Measurements from ENCODE around the gene SMPD2.
"Not testable (repeated sequence)": the region's sequence is repeated elsewhere in the genome, so short reads cannot be mapped to it uniquely, and the experiment has no call there.

Gene SMPD2

DNA sequence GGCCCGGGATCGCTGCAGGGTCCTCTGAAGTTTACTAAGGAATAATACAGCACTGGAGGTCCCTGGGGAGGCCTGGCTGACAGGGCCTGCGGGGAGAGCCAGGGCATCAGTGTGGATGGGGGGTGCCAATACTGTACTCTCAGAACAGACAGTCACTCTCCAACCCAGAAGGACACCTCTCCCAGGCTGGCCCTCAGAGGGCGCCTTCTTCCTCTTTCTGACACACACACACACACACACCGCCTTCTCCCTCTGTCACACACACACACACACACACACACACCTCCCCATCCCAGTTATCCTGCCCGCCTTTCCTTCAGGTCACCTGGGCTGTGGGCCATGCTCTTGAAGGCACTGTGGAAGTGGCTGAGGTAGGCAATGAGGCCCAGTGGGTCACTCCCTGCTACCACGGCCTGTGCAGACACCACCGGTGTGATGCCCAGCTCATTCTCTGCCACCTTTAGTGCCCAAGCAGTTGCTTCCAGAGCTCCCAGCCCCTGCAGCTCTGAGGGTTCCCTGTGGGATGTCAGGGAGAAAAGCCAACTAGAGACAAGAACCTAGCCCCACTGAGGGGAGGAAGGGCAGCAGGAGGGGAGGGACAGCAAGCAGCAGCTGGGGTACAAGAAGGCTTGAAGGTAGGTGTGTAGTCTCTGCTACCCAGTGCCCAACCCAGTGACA lies 7.5 kb downstream of the SMPD2 start:
- no peak for DNase-seq

DNA sequence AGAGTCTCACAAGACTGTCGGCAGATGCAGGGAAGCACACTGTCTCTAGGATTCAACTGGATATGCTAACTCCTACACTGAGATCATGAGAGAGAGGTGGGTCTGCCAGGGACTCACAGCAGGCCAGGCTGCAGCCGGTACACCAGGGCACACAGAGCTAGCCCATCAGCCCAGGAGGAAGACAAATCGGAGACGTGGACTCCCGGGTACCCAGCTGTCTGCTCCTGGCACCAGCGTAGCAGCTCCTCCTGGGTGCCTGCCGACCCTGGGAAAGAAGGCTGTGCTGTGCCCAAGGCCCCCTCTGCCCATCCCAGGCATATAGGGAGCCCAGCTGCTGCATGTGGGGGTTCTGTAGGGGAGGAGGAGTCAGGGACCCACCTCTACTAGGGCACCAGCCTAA lies 8.1 kb downstream of the SMPD2 start:
- DNase-seq, result no peak

DNA sequence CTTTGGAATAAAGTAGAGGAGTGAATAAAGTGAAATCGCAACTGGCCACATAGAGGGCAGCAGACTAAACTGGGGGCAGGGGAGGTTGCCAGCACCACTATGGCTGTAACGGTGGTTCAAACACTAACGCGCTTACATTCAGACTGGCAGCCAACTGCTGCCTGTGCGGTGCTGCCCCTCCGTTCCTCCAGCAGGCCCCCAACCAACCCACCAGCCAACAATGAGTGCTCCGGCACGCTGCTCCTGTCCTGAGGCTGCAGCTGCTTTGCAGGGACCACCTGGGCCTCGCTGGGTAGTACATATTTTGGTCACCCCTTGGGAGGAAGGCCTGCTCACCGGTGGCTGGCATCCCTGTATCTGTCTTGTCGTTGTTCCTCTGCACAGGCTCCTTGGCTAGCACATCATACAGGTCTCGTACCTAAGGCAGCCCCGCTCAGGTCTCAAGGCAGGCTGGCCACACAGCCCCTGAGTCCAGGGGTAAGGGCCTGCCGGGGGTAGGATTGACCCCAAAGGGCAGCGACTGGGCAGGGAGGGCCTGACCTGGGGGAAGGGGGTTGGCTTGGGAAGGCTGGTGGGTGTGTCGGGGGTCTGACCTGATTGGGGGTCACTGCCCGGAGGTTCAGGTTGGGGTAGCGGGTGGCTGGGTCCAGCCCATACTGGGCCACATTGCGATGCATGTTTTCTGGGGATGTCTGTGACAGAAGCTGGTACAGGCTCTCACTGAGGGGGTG lies 8.7 kb downstream of the SMPD2 start:
- no peak for DNase-seq

DNA sequence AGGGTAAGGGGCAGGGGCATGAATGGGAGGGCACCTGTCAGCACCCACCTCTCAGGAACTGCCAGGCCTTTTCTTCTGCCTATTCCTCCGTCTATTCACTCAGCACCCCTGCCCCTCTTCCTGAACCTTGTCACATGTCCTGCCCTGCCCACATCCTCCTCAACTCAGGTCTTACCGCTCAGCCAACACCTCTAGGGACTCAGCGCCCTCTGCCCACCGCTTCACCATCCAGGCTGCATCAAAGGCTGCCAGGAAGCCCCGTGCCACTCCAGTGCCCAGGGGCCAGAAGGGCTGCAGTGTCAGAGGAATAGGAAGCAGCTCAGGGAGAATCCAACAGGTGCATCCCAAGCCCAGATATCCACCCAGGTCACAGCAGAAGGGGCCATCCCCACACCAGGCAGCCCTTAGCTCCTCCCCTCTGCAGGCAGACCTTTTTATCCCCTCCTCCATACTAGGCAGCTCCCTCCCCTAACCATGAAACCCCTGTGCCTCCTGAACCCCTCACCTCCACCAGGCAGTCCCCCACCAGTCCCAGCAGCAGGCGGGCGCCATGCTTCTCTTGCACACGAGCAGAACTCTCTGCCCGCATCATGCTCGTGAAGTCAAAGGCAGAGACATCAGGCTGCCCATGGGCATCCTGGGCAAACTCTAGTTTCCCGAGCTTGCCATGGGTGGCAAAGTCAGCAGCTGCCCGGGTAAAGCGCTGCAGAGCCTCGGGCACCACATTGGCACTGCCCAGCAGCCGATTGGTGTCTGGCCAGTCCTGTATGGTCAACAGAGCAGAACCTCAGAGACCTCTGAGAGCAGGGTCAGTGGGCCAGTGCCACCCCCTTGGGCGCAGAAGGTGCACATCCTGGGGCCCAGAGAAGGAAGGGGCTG lies 9.5 kb downstream of the SMPD2 start:
- DNase-seq, result no peak

DNA sequence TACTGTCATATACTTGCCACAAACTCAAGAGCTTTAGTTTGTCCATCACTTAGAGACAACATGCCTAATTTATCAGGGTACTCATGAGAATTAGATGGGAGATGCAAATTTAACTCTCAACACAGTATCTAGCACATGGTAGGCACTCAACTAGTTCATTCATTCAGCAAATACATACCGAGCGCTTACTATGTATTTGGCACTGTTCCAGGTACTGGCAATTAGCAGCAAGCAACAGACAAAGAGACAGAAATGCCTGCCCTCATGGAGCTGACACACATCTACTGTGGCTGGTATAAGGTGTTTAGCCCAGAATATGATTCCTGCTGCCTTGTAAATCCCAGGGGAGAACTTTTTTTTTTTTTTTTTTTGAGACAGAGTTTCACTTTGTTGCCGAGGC lies 10.3 kb downstream of the SMPD2 start:
- no peak for DNase-seq

DNA sequence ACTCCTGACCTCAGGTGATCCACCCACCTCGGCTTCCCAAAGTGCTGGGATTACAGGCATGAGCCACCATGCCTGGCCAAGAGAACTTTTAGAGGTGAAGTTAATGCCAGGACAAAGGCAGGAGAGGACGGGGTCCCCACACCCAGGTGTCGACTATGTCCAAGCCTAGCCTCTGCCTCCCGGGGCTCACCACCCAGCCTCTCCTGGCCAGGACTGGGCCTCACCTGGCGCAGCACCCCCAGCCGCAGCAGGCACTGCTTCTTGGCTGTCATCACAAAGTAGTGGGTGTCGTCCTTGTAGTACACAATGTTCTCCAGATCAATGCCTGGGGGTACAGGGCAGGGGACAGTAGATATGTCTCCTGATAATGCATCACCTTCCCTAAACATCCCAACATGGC lies 10.9 kb downstream of the SMPD2 start:
- DNase-seq, result no peak

DNA sequence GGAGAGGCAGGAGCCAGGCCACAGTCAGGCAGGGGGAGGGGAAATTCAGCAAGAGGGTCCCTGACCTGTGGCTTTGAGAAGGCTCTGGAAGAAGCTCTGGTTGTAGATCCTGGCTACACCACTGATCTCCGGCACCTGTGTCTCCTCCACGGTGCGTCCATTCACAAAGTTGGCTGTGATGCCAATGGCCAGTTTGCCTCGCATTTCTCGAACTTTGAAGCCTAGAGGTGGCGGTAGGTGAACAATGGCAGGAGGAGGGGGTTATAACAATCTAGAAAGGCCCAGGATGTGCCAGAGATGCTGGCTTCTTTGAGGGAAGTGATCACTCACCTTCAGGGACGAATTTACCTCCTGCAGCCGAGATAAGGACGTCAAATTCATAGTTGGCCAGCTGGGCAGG lies 11.7 kb downstream of the SMPD2 start:
- DNase-seq, result no peak

DNA sequence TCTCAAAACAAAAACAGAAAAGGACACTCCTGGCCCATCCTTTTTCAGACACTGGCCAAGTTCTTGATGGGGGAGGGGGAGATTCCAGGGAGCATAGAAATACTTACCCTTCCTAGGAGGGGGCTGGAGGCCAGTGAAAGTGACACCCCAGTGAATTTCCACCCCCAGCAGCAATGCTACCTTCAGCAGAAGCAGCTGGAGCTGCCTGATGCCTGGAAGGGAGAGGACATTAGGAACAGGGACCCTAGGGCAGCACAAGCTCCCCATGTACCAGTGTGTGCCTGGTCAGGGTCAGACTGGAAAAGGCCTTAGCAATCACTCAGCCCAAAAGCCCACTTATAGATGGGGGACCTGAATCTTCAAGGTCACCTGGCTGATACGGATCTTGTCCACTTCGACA lies 12.6 kb downstream of the SMPD2 start:
- DNase-seq, result no peak

DNA sequence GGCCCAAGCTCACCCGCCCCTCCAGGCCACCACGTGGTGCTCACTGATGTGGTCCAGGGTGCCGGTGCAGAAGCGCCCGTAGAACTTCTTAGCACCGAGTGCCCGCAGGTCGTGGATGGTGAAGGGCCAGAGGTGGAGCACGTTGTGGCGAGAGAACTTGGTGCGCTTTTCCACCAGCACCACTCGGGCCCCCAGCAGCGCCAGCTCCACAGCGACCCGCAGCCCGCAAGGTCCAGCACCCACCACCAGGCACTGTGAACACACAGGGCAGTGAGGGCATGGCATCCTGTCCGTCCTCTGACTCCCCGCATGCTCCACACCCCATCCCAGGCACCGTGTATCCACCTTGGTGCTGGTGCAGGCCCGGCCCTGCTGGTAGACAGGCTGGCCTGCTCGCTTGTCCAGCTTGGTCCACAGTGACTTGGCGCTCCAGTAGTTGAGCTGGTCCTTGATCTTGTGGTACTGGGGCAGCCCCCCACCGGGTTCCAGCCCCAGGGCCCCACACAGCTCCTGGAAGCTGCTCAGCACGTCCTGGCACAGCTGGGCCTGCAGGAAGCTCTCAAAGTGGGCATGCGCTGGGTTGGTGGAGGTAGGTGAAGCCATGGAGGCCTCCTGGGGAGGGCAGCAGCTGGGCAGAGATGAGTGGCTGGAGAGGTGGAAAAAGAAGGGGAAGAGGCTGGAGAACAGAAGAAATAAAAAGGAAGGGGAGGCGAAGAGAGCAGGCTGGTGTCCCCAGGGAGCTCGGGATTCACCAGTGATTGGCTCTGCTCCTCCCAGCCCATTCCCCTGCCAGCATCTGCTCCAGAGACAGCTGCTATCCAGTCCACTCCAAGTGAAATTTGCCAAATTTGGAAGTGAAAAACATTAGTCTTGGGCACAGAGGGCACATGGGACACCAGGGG lies 13.3 kb downstream of the SMPD2 start:
- no peak for DNase-seq

DNA sequence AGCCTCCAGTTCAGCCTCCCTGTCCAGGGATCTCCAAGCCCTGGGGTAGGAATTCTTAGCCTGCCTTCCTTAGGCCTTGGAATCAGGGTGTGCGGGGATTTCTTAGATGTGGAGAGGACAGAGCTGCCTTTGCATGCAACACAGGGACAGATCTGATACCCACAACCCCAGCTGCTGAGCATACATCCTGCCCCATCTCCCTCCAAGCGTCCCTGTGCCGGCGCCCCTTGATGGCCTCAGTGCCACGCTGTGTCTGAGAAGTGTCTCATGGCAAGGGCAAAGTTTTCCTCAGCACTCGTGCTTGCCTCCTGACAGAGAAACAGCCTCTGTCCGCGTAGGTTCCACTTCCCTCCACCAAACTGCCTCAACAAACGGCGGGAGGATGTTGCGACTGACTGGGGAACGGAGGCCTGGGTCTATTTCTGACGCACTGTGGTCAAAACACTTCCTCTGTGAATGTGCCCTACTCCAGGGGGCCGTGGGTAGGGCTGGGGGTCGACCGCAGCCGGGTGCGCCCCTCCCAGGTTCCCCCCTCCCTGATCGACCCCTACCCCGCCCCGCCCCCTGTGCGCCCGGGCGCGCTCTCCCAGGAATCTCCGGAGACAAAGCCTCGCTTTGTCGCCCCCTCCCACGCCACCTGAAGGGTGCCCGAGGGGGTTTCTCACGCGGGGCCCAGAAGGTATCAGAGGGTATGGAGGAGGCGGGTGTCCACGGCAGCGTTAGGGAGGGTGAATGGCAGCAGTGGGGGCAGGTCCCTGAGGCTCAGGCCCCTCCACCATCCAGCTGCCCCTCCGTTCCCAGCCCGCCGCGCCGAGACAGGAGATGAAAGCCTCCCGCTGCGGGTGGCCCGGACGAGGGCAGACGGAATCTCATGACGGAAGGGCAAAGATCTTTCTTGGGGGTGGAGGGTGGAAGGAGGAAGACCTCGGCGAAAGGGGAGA lies 14.2 kb downstream of the SMPD2 start:
- peak; percentile 46 for DNase-seq

DNA sequence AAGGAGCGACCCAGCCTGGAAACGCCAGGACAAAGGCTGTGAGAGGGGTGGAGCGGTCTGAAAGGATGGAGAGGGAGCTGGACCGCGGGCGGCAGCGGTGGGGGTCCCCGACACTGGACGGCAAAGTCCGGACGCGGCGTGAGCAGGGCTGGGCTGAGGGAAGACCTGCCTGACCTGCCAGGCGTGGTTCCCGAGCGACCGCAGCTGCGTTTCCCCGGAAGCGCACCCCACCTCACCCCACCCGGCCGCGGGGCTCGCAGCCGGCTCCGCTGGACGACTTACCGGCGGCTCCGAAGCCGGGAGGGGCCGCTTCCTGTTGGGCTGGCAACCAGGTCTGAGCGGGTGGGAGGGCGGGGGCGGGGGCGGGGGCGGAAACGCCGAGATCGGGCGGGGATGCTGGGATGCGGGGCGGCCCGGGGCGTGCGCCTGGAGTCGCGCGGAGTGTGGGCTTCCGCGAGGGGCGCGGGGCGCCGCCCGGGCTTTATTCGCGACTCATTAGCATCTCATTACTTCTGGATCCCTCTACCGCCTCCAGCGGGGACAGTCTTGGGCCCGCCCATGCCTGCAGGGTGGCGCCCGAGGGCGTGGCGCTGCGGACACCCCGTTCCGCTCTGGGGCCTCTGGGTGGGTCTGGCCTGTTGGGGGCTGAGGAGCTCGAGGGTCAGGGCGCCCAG lies 15.1 kb downstream of the SMPD2 start, which contains the start of gene MICAL1:
TSS of gene MICAL1 (minus strand) at position 336 of the 674 bp plus-strand sequence. CDS start 1,576 bp downstream, outside the sequence.
- peak; percentile 47 for DNase-seq

DNA sequence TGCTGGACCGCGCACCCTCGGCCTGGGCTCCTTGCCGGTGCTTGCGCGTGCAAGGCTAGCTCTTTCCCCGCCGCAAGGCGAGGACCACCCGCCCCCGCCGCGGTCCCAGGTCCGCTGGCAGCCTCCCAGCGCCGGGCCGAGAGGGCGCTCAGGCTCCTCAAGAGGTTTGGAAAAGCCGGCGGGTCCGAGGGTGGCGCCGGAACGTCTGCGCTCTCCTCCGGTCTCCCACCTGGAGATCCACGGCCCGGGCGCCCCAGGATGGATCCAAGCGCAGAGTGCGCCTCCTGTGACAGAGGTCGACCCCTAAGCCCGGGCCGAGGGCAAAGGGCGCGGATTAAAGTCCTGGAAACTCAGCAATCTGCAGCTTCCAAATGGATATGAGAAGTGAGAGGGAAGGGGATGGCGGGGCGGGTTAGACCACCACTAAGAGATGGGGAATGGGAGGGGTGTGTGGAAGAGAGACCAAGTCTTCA lies 15.6 kb downstream of the SMPD2 start:
- no peak for DNase-seq

DNA sequence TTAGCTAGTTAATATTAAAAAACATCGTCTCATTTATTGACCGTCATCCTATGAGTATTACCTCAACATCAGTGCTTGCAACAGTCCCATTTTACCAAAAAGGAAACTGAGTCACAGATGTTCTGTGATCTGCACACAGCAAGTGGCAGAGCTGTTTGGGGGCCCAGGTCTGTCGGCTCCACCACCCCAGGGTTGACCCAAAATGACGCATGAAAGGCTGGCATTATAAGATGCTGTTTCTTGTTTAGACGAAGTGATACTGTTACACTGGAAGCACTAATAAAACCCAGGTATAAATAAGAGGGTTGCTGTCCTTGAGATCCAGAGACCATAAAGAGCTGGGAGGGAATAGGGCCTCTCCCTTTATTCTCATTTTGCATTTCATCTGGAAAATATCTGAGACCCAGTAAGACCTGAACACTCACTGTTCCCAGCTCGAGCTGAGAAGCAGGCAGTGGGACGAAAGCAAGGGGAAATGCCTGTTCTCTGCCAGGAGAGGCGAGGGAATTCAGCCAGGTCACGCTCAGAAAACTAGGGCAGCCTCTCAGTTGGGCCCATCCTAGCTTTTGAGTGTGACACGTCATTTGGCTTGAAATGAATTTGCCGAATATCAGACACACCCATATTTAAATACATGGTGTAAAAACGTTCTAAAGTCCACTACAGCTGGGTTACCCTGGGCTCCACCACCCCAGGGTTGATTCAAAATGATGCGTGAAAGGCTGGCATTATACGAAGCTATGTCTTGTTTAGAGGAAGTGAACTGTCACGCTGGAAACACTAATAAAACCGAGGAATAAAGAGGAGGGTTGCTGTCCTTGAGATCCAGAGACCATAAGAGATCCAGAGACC lies 16.4 kb downstream of the SMPD2 start:
- no peak for DNase-seq

DNA sequence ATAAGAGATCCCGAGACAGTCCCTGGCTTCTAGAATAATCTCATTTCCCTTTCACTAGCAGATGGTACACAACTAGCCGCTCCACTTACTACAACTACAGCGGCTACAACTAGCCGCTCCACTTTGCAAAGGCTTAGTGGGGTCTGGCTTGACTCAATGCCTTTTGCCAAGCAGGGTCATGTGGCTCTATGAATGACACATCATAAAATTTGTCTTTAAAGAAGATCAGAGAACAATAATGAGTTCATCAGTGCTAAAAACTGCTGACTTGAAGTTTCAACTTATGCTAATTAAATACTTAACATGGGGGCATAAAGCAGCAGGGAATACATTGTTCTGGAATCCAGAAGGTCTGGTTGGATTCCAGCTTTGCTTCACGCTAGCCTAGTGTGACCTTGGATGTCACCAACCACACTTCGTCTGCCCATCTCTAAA lies 17.1 kb downstream of the SMPD2 start:
- DNase-seq, result no peak

DNA sequence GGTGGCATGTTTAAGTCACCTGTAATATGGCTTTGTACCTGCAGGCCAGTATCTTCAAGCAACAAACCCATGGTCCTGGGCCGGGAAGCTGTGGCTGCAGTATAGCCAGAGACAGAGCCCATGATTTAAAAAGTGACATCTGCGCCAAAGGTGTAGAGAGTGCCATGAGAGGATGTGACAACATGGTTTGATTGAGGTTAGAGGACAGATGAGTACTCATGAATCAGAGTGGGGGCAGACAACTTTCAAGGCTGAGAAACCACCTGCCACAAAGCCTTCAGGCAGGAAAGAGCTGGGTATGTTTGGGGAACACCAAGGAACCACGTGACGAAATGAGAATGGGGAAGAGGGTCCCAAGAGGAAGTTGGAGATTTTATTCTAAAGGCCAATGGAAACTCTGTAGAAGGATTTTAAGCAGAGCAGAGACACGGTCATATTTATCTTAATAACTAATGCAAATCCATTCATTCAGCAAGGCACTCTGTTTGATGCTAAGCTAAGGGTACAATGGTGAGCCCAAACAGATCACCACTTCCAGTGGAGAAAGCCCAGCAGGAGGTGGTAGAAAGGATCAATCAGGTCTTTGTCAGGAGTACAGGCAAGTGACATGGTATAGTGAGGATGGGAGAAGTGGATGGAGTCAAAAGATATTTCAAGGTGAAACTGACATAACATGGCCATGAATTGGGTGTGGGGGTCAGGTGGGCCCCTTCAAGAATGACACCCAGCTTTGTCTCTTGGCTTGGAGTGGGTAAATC lies 18.4 kb downstream of the SMPD2 start:
- DNase-seq, result no peak

DNA sequence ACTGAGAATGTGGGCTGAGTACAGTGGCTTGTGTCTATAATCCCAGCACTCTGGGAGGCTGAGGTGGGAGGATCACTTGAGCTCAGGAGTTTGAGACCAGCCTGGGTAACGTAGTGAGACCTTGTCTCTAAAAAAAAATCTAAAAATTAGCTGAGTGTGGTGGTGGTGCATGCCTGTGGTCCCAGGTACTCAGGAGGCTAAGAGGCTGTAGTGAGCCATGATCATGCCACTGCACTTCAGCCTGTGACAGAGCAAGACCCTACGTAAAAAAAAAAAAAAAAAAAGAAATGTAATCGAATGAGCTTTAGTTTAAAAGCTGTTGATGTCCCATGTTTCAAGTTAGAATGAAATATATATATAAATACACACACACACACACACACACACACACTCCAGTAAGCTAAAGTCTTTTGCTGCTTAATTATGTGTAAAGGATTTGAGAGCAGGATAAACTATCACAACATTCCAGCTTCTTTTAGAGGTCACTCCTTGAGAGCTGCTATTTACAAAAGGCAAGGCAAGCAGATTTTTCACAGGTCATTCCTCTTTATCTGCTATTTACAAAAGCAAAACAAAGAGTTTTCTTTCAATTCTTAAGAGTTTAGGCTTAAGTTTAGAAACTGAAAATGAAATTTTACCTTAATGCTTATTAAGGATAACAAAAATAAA lies 19.8 kb downstream of the SMPD2 start:
- no peak for DNase-seq

DNA sequence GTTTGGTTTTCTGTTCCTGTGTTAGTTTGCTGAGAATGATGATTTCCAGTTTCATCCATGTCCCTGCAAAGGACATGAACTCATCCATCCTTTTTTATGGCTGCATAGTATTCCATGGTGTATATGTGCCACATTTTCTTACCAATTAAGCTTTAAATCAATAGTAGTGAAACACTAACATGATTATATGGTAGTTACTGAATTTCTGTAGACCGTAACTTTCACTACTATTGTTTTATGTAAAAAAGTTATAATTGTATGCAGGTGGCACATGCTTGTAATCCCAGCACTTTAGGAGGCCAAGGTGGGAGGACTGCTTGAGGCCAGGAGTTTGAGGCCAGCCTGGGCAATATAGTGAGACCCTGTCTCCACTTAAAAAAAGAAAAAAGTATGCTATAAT lies 20.7 kb downstream of the SMPD2 start:
- DNase-seq, result not testable (repeated sequence)
